Transverse colon (tissue), 4 donors: ENCODE results near the gene MGAT2.
"Not testable (repeated sequence)": the region's sequence is repeated elsewhere in the genome, so short reads cannot be mapped to it uniquely, and the experiment has no call there.

Source experiments
- CTCF ChIP-seq, 5 experiments: fragments of 200-600 bp in 3 of 5; fragments of 450-650 bp in 2 of 5; sonication (generic) in 3 of 5; IDR thresholded peaks; 1 replicate in 2 of 5; 2 replicates in 3 of 5; pipeline ENCODE4 v1.5.1; 2016 to 2017; ENCODE audit warnings: antibody characterized with exemption in 5 of 5, inconsistent platforms in 3 of 5, mild to moderate bottlenecking in 2 of 5, moderate library complexity in 1 of 5
- EP300 ChIP-seq: sonication (generic); formaldehyde crosslinking; IDR thresholded peaks from one replicate; pipeline ENCODE4 v1.6.1; 2017; ENCODE audit warnings: antibody characterized with exemption, low read depth
- POLR2A ChIP-seq: fragments of 450-650 bp; IDR thresholded peaks from one replicate; pipeline ENCODE4 v1.6.1; 2016; ENCODE audit warnings: antibody characterized with exemption, mild to moderate bottlenecking, moderate library complexity
- POLR2AphosphoS5 ChIP-seq, 3 donors: sonication (generic); formaldehyde crosslinking; IDR thresholded peaks; one replicate each; pipeline ENCODE4 v1.6.1; 2016; ENCODE audit warnings: antibody characterized with exemption in 3 of 3

DNA sequence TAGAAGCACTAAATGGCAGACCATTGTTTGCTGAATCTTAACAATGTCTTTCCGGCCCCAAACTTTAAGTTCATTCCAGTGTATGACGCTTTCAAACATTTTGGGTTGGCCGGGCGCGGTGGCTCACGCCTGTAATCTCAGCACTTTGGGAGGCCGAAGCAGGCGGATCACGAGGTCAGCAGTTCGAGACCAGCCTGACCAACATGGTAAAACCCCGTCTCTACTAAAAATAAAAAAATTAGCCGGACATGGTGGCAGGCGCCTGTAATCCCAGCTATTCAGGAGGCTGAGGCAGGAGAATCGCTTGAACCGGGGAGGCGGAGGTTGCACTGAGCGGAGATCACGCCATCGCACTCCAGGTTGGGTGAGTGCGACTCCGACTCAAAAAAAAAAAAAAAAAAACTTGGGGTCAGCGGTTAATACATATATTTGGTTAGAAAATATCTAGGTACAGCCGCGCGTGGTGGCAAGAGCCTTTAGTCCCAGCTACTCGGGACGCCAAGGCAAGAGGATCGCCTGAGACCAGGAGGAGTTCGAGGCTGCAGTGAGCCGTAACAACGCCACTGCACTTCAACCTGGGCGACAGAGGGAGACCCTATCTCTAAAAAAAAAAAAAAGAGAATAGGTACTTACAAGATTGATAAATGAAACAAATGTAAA lies 35.5 kb upstream of the MGAT2 start:
- not testable (repeated sequence) for TF ChIP-seq CTCF (IDR thresholded peaks at IDR 0.05); EP300; POLR2A; POLR2AphosphoS5 (IDR thresholded peaks at IDR 0.05)
